A549 (cell line): Measurements from ENCODE around the gene TMEM218. TPM values are rescaled to one million over a fixed set of nuclear protein-coding genes. Genes with fewer than 3 reads are reported as not detected.
A peak's percentile ranks its signal among the peaks of the same experiment; 100 is the strongest.

Source experiments
- ATAC-seq, 2 experiments: fragments of 200-7000 bp in 1 of 2; fragments of >200 bp in 1 of 2; cut with Nextera tagmentation in 1 of 2; cut with Tn5 transposase in 1 of 2; 3 replicates each; pipeline versions ENCODE4 v1.8.0 to v1.9.1; 2018 to 2020; ENCODE audit warnings: mild to moderate bottlenecking in 1 of 2, moderate library complexity in 1 of 2
- CTCF ChIA-PET: fragments of 300-600 bp; sonication (Branson Sonifier 250); formaldehyde crosslinking; extraction: SDS; loops from one replicate; lab custom pipeline; 2021; ENCODE audit warnings: antibody characterized with exemption, inconsistent platforms; lab: Yijun Ruan, JAX
- POLR2A ChIA-PET: fragments of 350-600 bp; formaldehyde crosslinking; extraction: SDS; loops from one replicate; lab custom pipeline; 2021; ENCODE audit warnings: antibody characterized with exemption, inconsistent platforms; lab: Yijun Ruan, JAX
- DNase-seq, 2 experiments: peaks; one replicate each; pipeline versions ENCODE4 v3.0.0 to v3.0.0-alpha.2; 2011 to 2016; ENCODE audit warnings: low read depth in 1 of 2, low spot score in 1 of 2
- FAIRE-seq: peaks from 2 replicates; lab custom pipeline; 2011; peaks lifted over from hg19 to GRCh38; lab: Jason Lieb, UNC
- H3K27ac ChIP-seq, 2 experiments: fragments of >200 bp; sonication (Bioruptor Twin); formaldehyde crosslinking; 3 replicates each; pipeline ENCODE4 v1.5.1; 2016 to 2017
- H3K4me1 ChIP-seq: fragments of >200 bp; sonication (Bioruptor Twin); formaldehyde crosslinking; 3 replicates; pipeline ENCODE4 v1.6.1; 2016
- H3K4me2 ChIP-seq: fragments of >200 bp; sonication (Bioruptor Twin); formaldehyde crosslinking; 3 replicates; pipeline ENCODE4 v1.6.1; 2016
- H3K4me3 ChIP-seq: fragments of >200 bp; sonication (Bioruptor Twin); formaldehyde crosslinking; 3 replicates; pipeline ENCODE4 v1.5.1; 2016
- H3K9me3 ChIP-seq: fragments of >200 bp; sonication (Bioruptor Twin); formaldehyde crosslinking; 3 replicates; pipeline ENCODE4 v1.6.1; 2016
- BHLHE40 ChIP-seq: IDR thresholded peaks from 2 replicates; pipeline ENCODE4 v1.6.1; 2012; ENCODE audit warnings: low read depth, low read length, inconsistent platforms
- CBX8 ChIP-seq: fragments of 200-600 bp; sonication (generic); IDR thresholded peaks from 2 replicates; pipeline ENCODE4 v1.6.1; 2016
- CEBPB ChIP-seq, 2 experiments: fragments of >200 bp in 1 of 2; sonication (Bioruptor Twin) in 1 of 2; formaldehyde crosslinking in 1 of 2; IDR thresholded peaks; 2 replicates each; pipeline ENCODE4 v1.6.1; 2012 to 2016
- CHD2 ChIP-seq: fragments of 150-350 bp; IDR thresholded peaks from 2 replicates; pipeline ENCODE4 v1.6.1; 2014; ENCODE audit warnings: low read length; ENCODE audit not compliant: partially characterized antibody
- CHD4 ChIP-seq: fragments of 200-600 bp; sonication (generic); IDR thresholded peaks from 2 replicates; pipeline ENCODE4 v1.6.1; 2016; ENCODE audit warnings: antibody characterized with exemption, mild to moderate bottlenecking, borderline replicate concordance
- ESRRA ChIP-seq: fragments of 150-350 bp; IDR thresholded peaks from 2 replicates; pipeline ENCODE4 v1.6.1; 2014; ENCODE audit warnings: mild to moderate bottlenecking, low read length, borderline replicate concordance
- HDAC2 ChIP-seq: fragments of 200-600 bp; sonication (generic); IDR thresholded peaks from 2 replicates; pipeline ENCODE4 v1.6.1; 2016
- HEYL ChIP-seq: fragments of 250-450 bp; sonication (Bioruptor Pico); IDR thresholded peaks from 2 replicates; pipeline ENCODE4 v1.8.0; 2021; ENCODE audit warnings: mild to moderate bottlenecking, moderate library complexity
- HOXB5 ChIP-seq: fragments of 250-450 bp; sonication (Bioruptor Pico); IDR thresholded peaks from 2 replicates; pipeline ENCODE4 v1.5.0; 2020; ENCODE audit warnings: mild to moderate bottlenecking, moderate library complexity
- JUNB ChIP-seq: fragments of >200 bp; sonication (Bioruptor Twin); formaldehyde crosslinking; IDR thresholded peaks from 2 replicates; pipeline ENCODE4 v1.6.1; 2016
- MAFK ChIP-seq: fragments of 450-650 bp; IDR thresholded peaks from 2 replicates; pipeline ENCODE4 v1.6.1; 2014; ENCODE audit not compliant: partially characterized antibody
- MYC ChIP-seq: IDR thresholded peaks from 2 replicates; pipeline ENCODE4 v1.6.1; 2012; ENCODE audit warnings: mild to moderate bottlenecking, inconsistent platforms, low read length, improper control_type of control experiment, borderline replicate concordance
- NPAS2 ChIP-seq: fragments of 250-450 bp; sonication (Bioruptor Pico); IDR thresholded peaks from 2 replicates; pipeline ENCODE4 v1.8.0; 2022; ENCODE audit warnings: mild to moderate bottlenecking, moderate library complexity, borderline replicate concordance
- PHF8 ChIP-seq: fragments of 200-600 bp; sonication (generic); IDR thresholded peaks from 2 replicates; pipeline ENCODE4 v1.6.1; 2016; ENCODE audit warnings: low read depth, mild to moderate bottlenecking, antibody characterized with exemption, moderate library complexity, borderline replicate concordance
- POLR2A ChIP-seq: IDR thresholded peaks from 2 replicates; pipeline ENCODE4 v1.6.1; 2012; ENCODE audit warnings: mild to moderate bottlenecking, low read length
- RAD21 ChIP-seq, 2 experiments: fragments of >200 bp in 1 of 2; sonication (Bioruptor Twin) in 1 of 2; formaldehyde crosslinking in 1 of 2; IDR thresholded peaks in 1 of 2; conservative IDR thresholded peaks in 1 of 2; 2 replicates in 1 of 2; 3 replicates in 1 of 2; pipeline ENCODE4 v1.6.1; 2012 to 2018; ENCODE audit warnings: inconsistent platforms in 1 of 2
- RARB ChIP-seq: fragments of 250-450 bp; sonication (Bioruptor Pico); IDR thresholded peaks from 2 replicates; pipeline ENCODE4 v1.8.0; 2021; ENCODE audit warnings: mild to moderate bottlenecking, moderate library complexity
- RCOR1 ChIP-seq: fragments of 150-350 bp; IDR thresholded peaks from 2 replicates; pipeline ENCODE4 v1.6.1; 2014; ENCODE audit warnings: antibody characterized with exemption, low read length, low read depth
- RFX5 ChIP-seq: fragments of 450-650 bp; IDR thresholded peaks from 2 replicates; pipeline ENCODE4 v1.7.1; 2014; ENCODE audit warnings: antibody characterized with exemption, mild to moderate bottlenecking, moderate library complexity
- RNF2 ChIP-seq: fragments of 200-600 bp; sonication (generic); IDR thresholded peaks from 2 replicates; pipeline ENCODE4 v1.6.1; 2016; ENCODE audit warnings: low read depth, mild to moderate bottlenecking, antibody characterized with exemption, moderate library complexity, borderline replicate concordance
- SMC3 ChIP-seq: fragments of >200 bp; sonication (Bioruptor Twin); formaldehyde crosslinking; IDR thresholded peaks from 3 replicates; pipeline ENCODE4 v1.6.1; 2018; ENCODE audit warnings: inconsistent platforms
- ZC3H11A ChIP-seq: fragments of 450-650 bp; IDR thresholded peaks from 2 replicates; pipeline ENCODE4 v1.6.1; 2014; ENCODE audit warnings: antibody characterized with exemption, mild to moderate bottlenecking
- WGBS: methylation state at CpG from one replicate; pipeline ENCODE4 v1.1.6; 2017; ENCODE audit errors: missing lambda C conversion rate; 5-methylcytosine and 5-hydroxymethylcytosine counted together
- polyA plus RNA-seq, 4 experiments: library from polyadenylated mRNA; depleted of rRNA in 3 of 4; stranded (reverse); fragments of >200 nt; fragmentation: RNase III in 1 of 4; extraction: RNeasy Plus Mini Kit Qiagen cat#74134 plus additional on column Dnase treatment in 1 of 4; gene quantifications; 2 replicates in 3 of 4; 3 replicates in 1 of 4; pipeline ENCODE4 v1.2.3, GENCODE V29; 2011 to 2017
- TF ChIP-seq, protein P1 (sequence below): fragments of 250-450 bp; sonication (Bioruptor Pico); IDR thresholded peaks from 2 replicates; pipeline ENCODE4 v1.5.0; 2020; ENCODE audit warnings: low read depth, mild to moderate bottlenecking, moderate library complexity
- TF ChIP-seq, protein P2 (sequence below): IDR thresholded peaks from 2 replicates; pipeline ENCODE4 v1.6.1; 2012
- TF ChIP-seq, protein P3 (sequence below): fragments of 150-350 bp; IDR thresholded peaks from 2 replicates; pipeline ENCODE4 v1.6.1; 2014; ENCODE audit warnings: low read depth, mild to moderate bottlenecking, low read length
- TF ChIP-seq, protein P4 (sequence below): fragments of 450-650 bp; IDR thresholded peaks from 2 replicates; pipeline ENCODE4 v1.6.1; 2014; ENCODE audit warnings: antibody characterized with exemption
- TF ChIP-seq, protein P5 (sequence below): fragments of >200 bp; sonication (Bioruptor Twin); formaldehyde crosslinking; IDR thresholded peaks from 3 replicates; pipeline ENCODE4 v1.6.1; 2016

TMEM218 gene
- polyA plus RNA-seq, 2 of the 4 experiments (the other 2 are of a cell fraction) = 29.1 to 34.6 TPM

DNA sequence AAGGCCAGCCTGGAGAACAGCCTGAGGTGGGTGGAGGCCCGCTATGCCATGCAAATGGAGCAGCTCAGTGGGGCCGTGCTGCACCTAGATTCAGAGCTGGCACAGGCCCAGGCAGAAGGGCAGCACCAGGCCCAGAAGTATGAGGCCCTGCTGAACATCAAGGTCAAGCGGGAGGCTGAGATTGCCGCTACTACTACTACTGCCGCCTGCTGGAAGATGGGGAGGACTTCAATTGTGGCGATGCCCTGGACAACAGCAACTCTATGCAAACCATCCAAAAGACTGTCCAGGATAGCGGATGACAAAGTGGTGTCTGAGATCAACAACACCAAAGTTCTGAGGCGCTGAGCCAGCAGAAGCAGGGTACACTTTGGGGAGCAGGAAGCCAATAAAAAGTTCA is 3.1 kb upstream of the TMEM218 start:
- Histone ChIP-seq H3K4me1 (peaks cover 12% of the 10 kb centered on the region; the same call in 2 of the 3 replicates), H3K9me3 (peaks cover 7% of the 10 kb centered on the region; the same call in 1 of the 3 replicates), H3K4me3 (no peak overlapping the region), H3K4me2 (no peak overlapping the region), H3K27ac (no peak overlapping the region)
- WGBS = 42% methylated on average over 4 of the region's 8 CpGs
- POLR2A ChIA-PET = no interaction called here
- FAIRE-seq (no peak), DNase-seq (peak in 1 of 2 experiments; percentile 35), ATAC-seq (no peak)
- CTCF ChIA-PET = interaction anchor here (0.9 to 1.4 kb wide), 4 partner anchors 9 to 231 kb away, joined by 3 to 6 read pairs (median 4); no protein-coding TSS in a partner anchor
- TF ChIP-seq JUNB = no peak
- TF ChIP-seq, protein P1, sequence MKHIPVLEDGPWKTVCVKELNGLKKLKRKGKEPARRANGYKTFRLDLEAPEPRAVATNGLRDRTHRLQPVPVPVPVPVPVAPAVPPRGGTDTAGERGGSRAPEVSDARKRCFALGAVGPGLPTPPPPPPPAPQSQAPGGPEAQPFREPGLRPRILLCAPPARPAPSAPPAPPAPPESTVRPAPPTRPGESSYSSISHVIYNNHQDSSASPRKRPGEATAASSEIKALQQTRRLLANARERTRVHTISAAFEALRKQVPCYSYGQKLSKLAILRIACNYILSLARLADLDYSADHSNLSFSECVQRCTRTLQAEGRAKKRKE (CRISPR knock-in tag) = no peak
- no peak for TF ChIP-seq RAD21 (conservative IDR thresholded peaks at IDR 0.05 in 1 of 2, IDR thresholded peaks at IDR 0.05 in 1 of 2)
- no peak for TF ChIP-seq SMC3
- no peak for TF ChIP-seq MYC
- TF ChIP-seq, protein P2, sequence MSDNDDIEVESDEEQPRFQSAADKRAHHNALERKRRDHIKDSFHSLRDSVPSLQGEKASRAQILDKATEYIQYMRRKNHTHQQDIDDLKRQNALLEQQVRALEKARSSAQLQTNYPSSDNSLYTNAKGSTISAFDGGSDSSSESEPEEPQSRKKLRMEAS = no peak
- TF ChIP-seq RARB (CRISPR knock-in tag) = no peak
- no peak for TF ChIP-seq RCOR1
- no peak for TF ChIP-seq NPAS2 (CRISPR knock-in tag)
- TF ChIP-seq BHLHE40 = no peak
- TF ChIP-seq, protein P3, sequence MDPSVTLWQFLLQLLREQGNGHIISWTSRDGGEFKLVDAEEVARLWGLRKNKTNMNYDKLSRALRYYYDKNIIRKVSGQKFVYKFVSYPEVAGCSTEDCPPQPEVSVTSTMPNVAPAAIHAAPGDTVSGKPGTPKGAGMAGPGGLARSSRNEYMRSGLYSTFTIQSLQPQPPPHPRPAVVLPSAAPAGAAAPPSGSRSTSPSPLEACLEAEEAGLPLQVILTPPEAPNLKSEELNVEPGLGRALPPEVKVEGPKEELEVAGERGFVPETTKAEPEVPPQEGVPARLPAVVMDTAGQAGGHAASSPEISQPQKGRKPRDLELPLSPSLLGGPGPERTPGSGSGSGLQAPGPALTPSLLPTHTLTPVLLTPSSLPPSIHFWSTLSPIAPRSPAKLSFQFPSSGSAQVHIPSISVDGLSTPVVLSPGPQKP = no peak
- TF ChIP-seq ESRRA = no peak
- no peak for TF ChIP-seq PHF8
- no peak for TF ChIP-seq CEBPB (IDR thresholded peaks at IDR 0.05)
- no peak for TF ChIP-seq CHD4
- no peak for TF ChIP-seq MAFK
- TF ChIP-seq HEYL = no peak
- TF ChIP-seq, protein P4, sequence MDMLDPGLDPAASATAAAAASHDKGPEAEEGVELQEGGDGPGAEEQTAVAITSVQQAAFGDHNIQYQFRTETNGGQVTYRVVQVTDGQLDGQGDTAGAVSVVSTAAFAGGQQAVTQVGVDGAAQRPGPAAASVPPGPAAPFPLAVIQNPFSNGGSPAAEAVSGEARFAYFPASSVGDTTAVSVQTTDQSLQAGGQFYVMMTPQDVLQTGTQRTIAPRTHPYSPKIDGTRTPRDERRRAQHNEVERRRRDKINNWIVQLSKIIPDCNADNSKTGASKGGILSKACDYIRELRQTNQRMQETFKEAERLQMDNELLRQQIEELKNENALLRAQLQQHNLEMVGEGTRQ = no peak
- TF ChIP-seq ZC3H11A = no peak

DNA sequence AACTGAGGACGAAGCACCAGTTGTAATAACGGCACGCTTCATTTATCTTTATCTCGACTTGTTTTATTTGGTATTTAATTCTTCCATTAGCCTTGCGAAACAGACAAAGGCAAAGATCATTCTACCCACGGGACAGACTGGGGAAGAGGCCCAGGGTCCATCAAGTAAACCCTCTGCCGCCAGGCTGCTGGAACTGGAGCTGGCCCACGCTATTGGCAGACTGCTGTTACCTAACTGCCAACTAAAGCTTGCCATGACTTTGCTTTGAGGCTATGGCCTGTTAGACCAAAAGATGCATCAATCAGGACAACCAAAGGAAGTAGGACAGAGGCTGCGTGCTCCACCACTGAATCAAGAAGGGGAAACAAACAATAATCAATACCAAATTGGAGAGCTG is 780 bp upstream of the TMEM218 start:
- Histone ChIP-seq H3K4me1 (peaks cover 12% of the 10 kb centered on the region; the same call in 2 of the 3 replicates), H3K27ac (peak overlapping the region; percentile 66 to 82), H3K4me2 (peak overlapping the region; percentile 81), H3K9me3 (peaks cover 7% of the 10 kb centered on the region; the same call in 1 of the 3 replicates), H3K4me3 (peak overlapping the region; percentile 41)
- 64% methylated on average over 9 of the region's 9 CpGs for WGBS
- ChIA-PET CTCF (interaction anchor here (1.2 to 3.4 kb wide), 2 partner anchors 12 to 21 kb away, joined by 3 to 19 read pairs; no protein-coding TSS in a partner anchor), POLR2A (interaction anchor here (0.9 to 1.1 kb wide), 4 partner anchors 12 to 63 kb away, joined by 3 to 5 read pairs (median 3); no protein-coding TSS in a partner anchor)
- TF ChIP-seq CHD2 (no peak), CBX8 (no peak), HDAC2 (no peak), RFX5 (no peak), RNF2 (no peak), POLR2A (no peak), HOXB5 (no peak)
- TF ChIP-seq, protein P3 = no peak
- TF ChIP-seq, protein P5, sequence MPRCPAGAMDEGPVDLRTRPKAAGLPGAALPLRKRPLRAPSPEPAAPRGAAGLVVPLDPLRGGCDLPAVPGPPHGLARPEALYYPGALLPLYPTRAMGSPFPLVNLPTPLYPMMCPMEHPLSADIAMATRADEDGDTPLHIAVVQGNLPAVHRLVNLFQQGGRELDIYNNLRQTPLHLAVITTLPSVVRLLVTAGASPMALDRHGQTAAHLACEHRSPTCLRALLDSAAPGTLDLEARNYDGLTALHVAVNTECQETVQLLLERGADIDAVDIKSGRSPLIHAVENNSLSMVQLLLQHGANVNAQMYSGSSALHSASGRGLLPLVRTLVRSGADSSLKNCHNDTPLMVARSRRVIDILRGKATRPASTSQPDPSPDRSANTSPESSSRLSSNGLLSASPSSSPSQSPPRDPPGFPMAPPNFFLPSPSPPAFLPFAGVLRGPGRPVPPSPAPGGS = no peak
- no peak for DNase-seq
- ATAC-seq = no peak
- no peak for FAIRE-seq
